Measurements from ENCODE around the gene SEC31A.

Gene SEC31A

GRCh38 chr4:82798168-82799005, 92.6 kb downstream of the SEC31A start, which contains the start of gene SCD5:
Gene SCD5 (minus strand): TSS chr4:82798796. CDS start chr4:82798537, 259 bp downstream.
- no peak for DNase-seq (ENCODE audit: low read depth in 1 of 2, low spot score in 1 of 2)

- DNase-seq (ENCODE audit: low read depth in 1 of 2, low spot score in 1 of 2) = no peak
Observed at GRCh38 chr4:82797405-82798111, 93.4 kb downstream of the SEC31A start.

GRCh38 chr4:82797040-82797404, 93.9 kb downstream of the SEC31A start:
- no peak for DNase-seq (ENCODE audit: low read depth in 1 of 2, low spot score in 1 of 2)

- no peak for DNase-seq (ENCODE audit: low read depth in 1 of 2, low spot score in 1 of 2)
Observed at GRCh38 chr4:82792912-82793649, 97.9 kb downstream of the SEC31A start.

GRCh38 chr4:82791179-82791578, 99.8 kb downstream of the SEC31A start:
- no peak for DNase-seq (ENCODE audit: low read depth in 1 of 2, low spot score in 1 of 2)

GRCh38 chr4:82790060-82790660, 100.8 kb downstream of the SEC31A start:
- DNase-seq (ENCODE audit: low read depth in 1 of 2, low spot score in 1 of 2) = no peak

- no peak for DNase-seq (ENCODE audit: low read depth in 1 of 2, low spot score in 1 of 2)
Observed at GRCh38 chr4:82789025-82789776, 101.8 kb downstream of the SEC31A start.

GRCh38 chr4:82787342-82787741, 103.6 kb downstream of the SEC31A start:
- no peak for DNase-seq (ENCODE audit: low read depth in 1 of 2, low spot score in 1 of 2)

- DNase-seq (ENCODE audit: low read depth in 1 of 2, low spot score in 1 of 2) = no peak
Observed at GRCh38 chr4:82786828-82787227, 104.1 kb downstream of the SEC31A start.

GRCh38 chr4:82785611-82786400, 105.1 kb downstream of the SEC31A start:
- DNase-seq (ENCODE audit: low read depth in 1 of 2, low spot score in 1 of 2) = no peak

- no peak for DNase-seq (ENCODE audit: low read depth in 1 of 2, low spot score in 1 of 2)
Observed at GRCh38 chr4:82784681-82785610, 106.0 kb downstream of the SEC31A start.

- no peak for DNase-seq (ENCODE audit: low read depth in 1 of 2, low spot score in 1 of 2)
Observed at GRCh38 chr4:82782626-82783345, 108.2 kb downstream of the SEC31A start.

- DNase-seq (ENCODE audit: low read depth in 1 of 2, low spot score in 1 of 2) = no peak
Observed at GRCh38 chr4:82780752-82781231, 110.2 kb downstream of the SEC31A start.

- DNase-seq (ENCODE audit: low read depth in 1 of 2, low spot score in 1 of 2) = no peak
Observed at GRCh38 chr4:82780170-82780751, 110.7 kb downstream of the SEC31A start.

- DNase-seq (ENCODE audit: low read depth in 1 of 2, low spot score in 1 of 2) = no peak
Observed at GRCh38 chr4:82779032-82779431, 111.9 kb downstream of the SEC31A start.

GRCh38 chr4:82777857-82778525, 113.0 kb downstream of the SEC31A start:
- DNase-seq (ENCODE audit: low read depth in 1 of 2, low spot score in 1 of 2) = no peak

Measured in activated T-helper 1 cell treated with anti-CD3 and anti-CD28 coated beads, Interleukin-2, amount 50 U/mL, for 16 hours (primary cell).